ENCODE results near the gene SYT1.

Gene SYT1

DNA sequence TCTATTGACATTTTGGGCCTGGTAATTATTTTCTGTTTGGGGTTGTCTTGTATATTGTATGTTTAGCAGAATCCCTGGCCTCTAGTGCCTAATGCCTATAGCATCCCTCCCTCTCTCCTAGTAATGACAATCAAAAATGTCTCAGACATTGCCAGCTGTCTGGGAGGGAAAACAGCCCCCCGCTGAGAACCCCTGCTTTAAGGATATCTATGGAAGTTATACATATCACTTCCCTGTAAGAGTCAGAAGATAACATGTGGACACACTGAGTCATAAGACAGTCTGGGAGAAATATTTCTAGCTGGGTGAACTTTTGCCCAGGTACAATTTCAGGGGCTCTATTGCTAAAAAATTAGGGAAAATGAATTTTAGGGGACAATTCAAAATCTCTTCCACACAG lies 571.2 kb downstream of the SYT1 start:
- ChIA-PET CTCF (interaction anchor here (0.6 to 2.2 kb wide), 3 partner anchors 9 to 877 kb away, joined by 3 to 6 read pairs (median 4); no protein-coding TSS in a partner anchor), POLR2A (interaction anchor here (0.6 kb wide), 1 partner anchor 113 kb away, joined by 4 read pairs; no protein-coding TSS in a partner anchor)
- Histone ChIP-seq H3K36me3 (ENCODE audit: control insufficient read depth in 2 of 2, insufficient read depth in 1 of 2, low read length in 2 of 2) (no peaks in the 10 kb centered on the region), H3K4me3 (ENCODE audit: low read depth, low read length) (no peak overlapping the region), H3K4me1 (ENCODE audit: control insufficient read depth, insufficient read depth, low read length) (no peaks in the 10 kb centered on the region), H3K27ac (ENCODE audit: extremely low read depth, low read depth, low read length) (no peak overlapping the region), H3K9me3 (ENCODE audit: control insufficient read depth, insufficient read depth, low read depth, low read length) (no peaks in the 10 kb centered on the region)
- no peak for TF ChIP-seq ZNF791 (tag by site-specific recombination; IDR thresholded peaks at IDR 0.05)
- TF ChIP-seq, protein P1, sequence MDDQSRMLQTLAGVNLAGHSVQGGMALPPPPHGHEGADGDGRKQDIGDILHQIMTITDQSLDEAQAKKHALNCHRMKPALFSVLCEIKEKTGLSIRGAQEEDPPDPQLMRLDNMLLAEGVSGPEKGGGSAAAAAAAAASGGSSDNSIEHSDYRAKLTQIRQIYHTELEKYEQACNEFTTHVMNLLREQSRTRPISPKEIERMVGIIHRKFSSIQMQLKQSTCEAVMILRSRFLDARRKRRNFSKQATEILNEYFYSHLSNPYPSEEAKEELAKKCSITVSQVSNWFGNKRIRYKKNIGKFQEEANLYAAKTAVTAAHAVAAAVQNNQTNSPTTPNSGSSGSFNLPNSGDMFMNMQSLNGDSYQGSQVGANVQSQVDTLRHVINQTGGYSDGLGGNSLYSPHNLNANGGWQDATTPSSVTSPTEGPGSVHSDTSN (CRISPR knock-in tag; IDR thresholded peaks at IDR 0.05), result no peak

DNA sequence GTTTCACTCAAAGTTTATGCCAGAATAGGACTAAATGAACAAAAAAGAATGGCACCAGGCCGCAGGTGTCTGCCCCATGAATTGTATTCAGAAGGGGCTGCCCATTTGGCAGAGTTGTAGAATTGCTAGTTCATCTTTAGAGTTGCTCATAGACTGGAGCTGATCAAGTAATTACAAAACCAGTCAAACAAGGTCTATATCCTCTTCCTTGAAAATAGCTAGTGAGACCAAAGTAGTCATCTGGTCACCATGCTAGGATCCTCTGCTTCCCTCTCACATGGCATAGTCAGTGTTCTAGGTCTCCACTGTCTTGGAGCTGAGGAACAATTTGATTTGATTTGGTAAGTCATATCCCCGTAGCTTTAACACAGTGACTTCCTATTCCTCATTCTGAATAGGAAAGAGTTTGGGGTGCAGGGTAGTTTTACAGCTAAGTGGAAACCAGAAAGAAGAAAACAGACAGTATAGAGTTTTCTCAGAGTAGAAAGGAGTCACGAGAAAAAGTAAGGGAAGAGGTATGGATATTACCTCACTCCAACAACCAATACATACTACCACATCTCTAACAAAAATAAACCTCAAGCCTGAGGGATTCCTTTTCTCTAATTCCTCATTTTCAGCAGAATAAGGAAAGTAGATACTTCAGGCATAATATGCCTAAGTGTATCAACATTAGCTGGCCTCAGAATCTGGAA lies 574.1 kb downstream of the SYT1 start:
- no peaks in the 10 kb centered on the region for H3K4me1 ChIP-seq (ENCODE audit: control insufficient read depth, insufficient read depth, low read length)
- no peaks in the 10 kb centered on the region for H3K36me3 ChIP-seq (ENCODE audit: control insufficient read depth in 2 of 2, insufficient read depth in 1 of 2, low read length in 2 of 2)
- TF ChIP-seq ZNF677 (tag by site-specific recombination; IDR thresholded peaks at IDR 0.05) (no peak), ZNF843 (tag by site-specific recombination; IDR thresholded peaks at IDR 0.05) (no peak), ZIC2 (tag by site-specific recombination; IDR thresholded peaks at IDR 0.05) (no peak), KLF8 (tag by site-specific recombination; IDR thresholded peaks at IDR 0.05) (no peak), ZNF140 (tag by site-specific recombination; IDR thresholded peaks at IDR 0.05) (no peak), ZNF311 (tag by site-specific recombination; IDR thresholded peaks at IDR 0.05; ENCODE audit: borderline replicate concordance) (no peak), ZNF76 (tag by site-specific recombination; IDR thresholded peaks at IDR 0.05; ENCODE audit: borderline replicate concordance, low read depth) (no peak), KLF9 (tag by site-specific recombination; IDR thresholded peaks at IDR 0.05; ENCODE audit: low read depth) (no peak), ZNF747 (tag by site-specific recombination; IDR thresholded peaks at IDR 0.05) (no peak), HOXD13 (CRISPR knock-in tag; IDR thresholded peaks at IDR 0.05; ENCODE audit: borderline replicate concordance) (no peak), BCL11A (tag by site-specific recombination; IDR thresholded peaks at IDR 0.05; ENCODE audit: low read depth) (no peak)
- TF ChIP-seq, protein P2, sequence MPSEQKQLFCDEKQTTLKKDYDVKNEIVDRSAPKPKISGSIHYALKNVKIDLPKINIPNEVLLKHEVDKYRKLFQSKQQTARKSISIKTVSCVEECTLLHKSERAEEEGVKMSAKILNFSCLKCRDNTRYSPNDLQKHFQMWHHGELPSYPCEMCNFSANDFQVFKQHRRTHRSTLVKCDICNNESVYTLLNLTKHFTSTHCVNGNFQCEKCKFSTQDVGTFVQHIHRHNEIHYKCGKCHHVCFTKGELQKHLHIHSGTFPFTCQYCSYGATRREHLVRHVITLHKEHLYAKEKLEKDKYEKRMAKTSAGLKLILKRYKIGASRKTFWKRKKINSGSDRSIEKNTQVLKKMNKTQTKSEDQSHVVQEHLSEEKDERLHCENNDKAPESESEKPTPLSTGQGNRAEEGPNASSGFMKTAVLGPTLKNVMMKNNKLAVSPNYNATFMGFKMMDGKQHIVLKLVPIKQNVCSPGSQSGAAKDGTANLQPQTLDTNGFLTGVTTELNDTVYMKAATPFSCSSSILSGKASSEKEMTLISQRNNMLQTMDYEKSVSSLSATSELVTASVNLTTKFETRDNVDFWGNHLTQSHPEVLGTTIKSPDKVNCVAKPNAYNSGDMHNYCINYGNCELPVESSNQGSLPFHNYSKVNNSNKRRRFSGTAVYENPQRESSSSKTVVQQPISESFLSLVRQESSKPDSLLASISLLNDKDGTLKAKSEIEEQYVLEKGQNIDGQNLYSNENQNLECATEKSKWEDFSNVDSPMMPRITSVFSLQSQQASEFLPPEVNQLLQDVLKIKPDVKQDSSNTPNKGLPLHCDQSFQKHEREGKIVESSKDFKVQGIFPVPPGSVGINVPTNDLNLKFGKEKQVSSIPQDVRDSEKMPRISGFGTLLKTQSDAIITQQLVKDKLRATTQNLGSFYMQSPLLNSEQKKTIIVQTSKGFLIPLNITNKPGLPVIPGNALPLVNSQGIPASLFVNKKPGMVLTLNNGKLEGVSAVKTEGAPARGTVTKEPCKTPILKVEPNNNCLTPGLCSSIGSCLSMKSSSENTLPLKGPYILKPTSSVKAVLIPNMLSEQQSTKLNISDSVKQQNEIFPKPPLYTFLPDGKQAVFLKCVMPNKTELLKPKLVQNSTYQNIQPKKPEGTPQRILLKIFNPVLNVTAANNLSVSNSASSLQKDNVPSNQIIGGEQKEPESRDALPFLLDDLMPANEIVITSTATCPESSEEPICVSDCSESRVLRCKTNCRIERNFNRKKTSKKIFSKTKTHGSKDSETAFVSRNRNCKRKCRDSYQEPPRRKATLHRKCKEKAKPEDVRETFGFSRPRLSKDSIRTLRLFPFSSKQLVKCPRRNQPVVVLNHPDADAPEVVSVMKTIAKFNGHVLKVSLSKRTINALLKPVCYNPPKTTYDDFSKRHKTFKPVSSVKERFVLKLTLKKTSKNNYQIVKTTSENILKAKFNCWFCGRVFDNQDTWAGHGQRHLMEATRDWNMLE (tag by site-specific recombination; conservative IDR thresholded peaks at IDR 0.05; ENCODE audit: low read depth), result no peak
- TF ChIP-seq, protein P3, sequence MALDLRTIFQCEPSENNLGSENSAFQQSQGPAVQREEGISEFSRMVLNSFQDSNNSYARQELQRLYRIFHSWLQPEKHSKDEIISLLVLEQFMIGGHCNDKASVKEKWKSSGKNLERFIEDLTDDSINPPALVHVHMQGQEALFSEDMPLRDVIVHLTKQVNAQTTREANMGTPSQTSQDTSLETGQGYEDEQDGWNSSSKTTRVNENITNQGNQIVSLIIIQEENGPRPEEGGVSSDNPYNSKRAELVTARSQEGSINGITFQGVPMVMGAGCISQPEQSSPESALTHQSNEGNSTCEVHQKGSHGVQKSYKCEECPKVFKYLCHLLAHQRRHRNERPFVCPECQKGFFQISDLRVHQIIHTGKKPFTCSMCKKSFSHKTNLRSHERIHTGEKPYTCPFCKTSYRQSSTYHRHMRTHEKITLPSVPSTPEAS (tag by site-specific recombination; IDR thresholded peaks at IDR 0.05), result no peak
- TF ChIP-seq, protein P4, sequence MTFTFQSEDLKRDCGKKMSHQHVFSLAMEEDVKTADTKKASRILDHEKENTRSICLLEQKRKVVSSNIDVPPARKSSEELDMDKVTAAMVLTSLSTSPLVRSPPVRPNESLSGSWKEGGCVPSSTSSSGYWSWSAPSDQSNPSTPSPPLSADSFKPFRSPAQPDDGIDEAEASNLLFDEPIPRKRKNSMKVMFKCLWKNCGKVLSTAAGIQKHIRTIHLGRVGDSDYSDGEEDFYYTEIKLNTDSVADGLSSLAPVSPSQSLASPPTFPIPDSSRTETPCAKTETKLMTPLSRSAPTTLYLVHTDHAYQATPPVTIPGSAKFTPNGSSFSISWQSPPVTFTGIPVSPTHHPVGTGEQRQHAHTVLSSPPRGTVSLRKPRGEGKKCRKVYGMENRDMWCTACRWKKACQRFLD (tag by site-specific recombination; IDR thresholded peaks at IDR 0.05), result no peak
- TF ChIP-seq, protein P5, sequence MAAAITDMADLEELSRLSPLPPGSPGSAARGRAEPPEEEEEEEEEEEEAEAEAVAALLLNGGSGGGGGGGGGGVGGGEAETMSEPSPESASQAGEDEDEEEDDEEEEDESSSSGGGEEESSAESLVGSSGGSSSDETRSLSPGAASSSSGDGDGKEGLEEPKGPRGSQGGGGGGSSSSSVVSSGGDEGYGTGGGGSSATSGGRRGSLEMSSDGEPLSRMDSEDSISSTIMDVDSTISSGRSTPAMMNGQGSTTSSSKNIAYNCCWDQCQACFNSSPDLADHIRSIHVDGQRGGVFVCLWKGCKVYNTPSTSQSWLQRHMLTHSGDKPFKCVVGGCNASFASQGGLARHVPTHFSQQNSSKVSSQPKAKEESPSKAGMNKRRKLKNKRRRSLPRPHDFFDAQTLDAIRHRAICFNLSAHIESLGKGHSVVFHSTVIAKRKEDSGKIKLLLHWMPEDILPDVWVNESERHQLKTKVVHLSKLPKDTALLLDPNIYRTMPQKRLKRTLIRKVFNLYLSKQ (tag by site-specific recombination; IDR thresholded peaks at IDR 0.05; ENCODE audit: borderline replicate concordance), result no peak
- H3K4me3 ChIP-seq (ENCODE audit: low read depth, low read length), result no peak overlapping the region
- H3K27ac ChIP-seq (ENCODE audit: extremely low read depth, low read depth, low read length), result no peak overlapping the region
- ChIA-PET POLR2A (interaction anchor here (0.6 to 0.8 kb wide), 2 partner anchors 28 to 561 kb away, joined by 3 to 8 read pairs; no protein-coding TSS in a partner anchor), CTCF (interaction anchor here (0.5 to 2.2 kb wide), 4 partner anchors 17 to 820 kb away, joined by 3 to 9 read pairs (median 3); no protein-coding TSS in a partner anchor)
- H3K9me3 ChIP-seq (ENCODE audit: control insufficient read depth, insufficient read depth, low read depth, low read length), result no peaks in the 10 kb centered on the region

All from HEK293 (cell line).